ENCODE data around the gene SPG7.

GRCh38 chr16:89600427-89600826 lies 92.2 kb downstream of the SPG7 start:
- TF ChIP-seq USF1 (IDR thresholded peaks at IDR 0.05) (no peak), REST (IDR thresholded peaks at IDR 0.05; ENCODE audit: low read depth) (no peak), TCF12 (IDR thresholded peaks at IDR 0.05; ENCODE audit: low read depth) (no peak), MAX (IDR thresholded peaks at IDR 0.05) (no peak), CEBPB (IDR thresholded peaks at IDR 0.05) (no peak), TAF1 (IDR thresholded peaks at IDR 0.05; ENCODE audit: low read depth) (no peak), YY1 (IDR thresholded peaks at IDR 0.05; ENCODE audit: low read depth) (no peak), CREB1 (IDR thresholded peaks at IDR 0.05; ENCODE audit: low read depth) (no peak), EP300 (IDR thresholded peaks at IDR 0.05; ENCODE audit: borderline replicate concordance) (no peak), ZBTB7A (IDR thresholded peaks at IDR 0.05; ENCODE audit: low read depth) (no peak)

Measured in Ishikawa (cell line).